ENCODE data around the gene ATRNL1. TPM values are rescaled to one million over a fixed set of nuclear protein-coding genes. Genes with fewer than 3 reads are reported as not detected.

The ATRNL1 gene
- total RNA-seq, 1 experiment from 2014 or later: not detected

DNA sequence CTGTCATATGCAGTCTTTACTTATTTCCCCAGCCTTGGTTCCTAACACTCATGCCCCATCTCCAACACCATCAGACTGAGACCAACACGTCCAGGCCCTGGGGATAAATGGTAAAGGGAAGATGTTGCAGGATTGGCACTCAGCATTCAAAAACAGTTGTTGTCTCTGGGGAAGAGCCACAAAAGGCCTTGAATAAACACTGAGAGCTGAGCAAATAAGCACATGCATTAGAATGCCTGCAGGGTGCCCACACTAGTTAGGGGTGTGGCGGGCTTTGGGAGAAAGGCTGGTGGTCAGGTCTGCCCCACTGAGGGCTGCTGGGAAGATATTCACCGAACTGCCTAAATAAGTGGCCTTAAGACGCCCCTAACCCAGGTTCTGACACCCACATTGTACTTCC, 788.9 kb downstream of the ATRNL1 start:
- Mint-ChIP-seq H3K4me3 (ENCODE audit: unreplicated experiment) (no peak overlapping the region), H3K9me3 (ENCODE audit: unreplicated experiment) (no peaks in the 10 kb centered on the region), H3K4me1 (ENCODE audit: low read depth, unreplicated experiment) (no peaks in the 10 kb centered on the region), H3K36me3 (ENCODE audit: insufficient read depth, unreplicated experiment) (no peaks in the 10 kb centered on the region), H3K27ac (ENCODE audit: unreplicated experiment) (no peak overlapping the region), H3K27me3 (ENCODE audit: insufficient read depth, unreplicated experiment) (peaks cover 7% of the 10 kb centered on the region)
- ChIA-PET CTCF (interaction anchor here (1.4 kb wide), 1 partner anchor 24 kb away, joined by 3 read pairs; no protein-coding TSS in a partner anchor), POLR2A (no interaction called here)
- no TSS peak for BruUV-seq (replicated peaks)
- Histone ChIP-seq H3K27me3 (replicated peaks; ENCODE audit: control insufficient read depth, insufficient read depth, low read length) (no peaks in the 10 kb centered on the region), H3K9me3 (no peaks in the 10 kb centered on the region), H3K36me3 (ENCODE audit: control insufficient read depth, insufficient read depth, low read length) (no peaks in the 10 kb centered on the region), H3K4me3 (ENCODE audit: low read depth, low read length) (no peak overlapping the region), H3K4me1 (no peaks in the 10 kb centered on the region)
- intact Hi-C loops (cut with micrococcal nuclease; ENCODE audit: unreplicated experiment): no loop called here
- DNase-seq: no peak
- TF ChIP-seq, protein P1, sequence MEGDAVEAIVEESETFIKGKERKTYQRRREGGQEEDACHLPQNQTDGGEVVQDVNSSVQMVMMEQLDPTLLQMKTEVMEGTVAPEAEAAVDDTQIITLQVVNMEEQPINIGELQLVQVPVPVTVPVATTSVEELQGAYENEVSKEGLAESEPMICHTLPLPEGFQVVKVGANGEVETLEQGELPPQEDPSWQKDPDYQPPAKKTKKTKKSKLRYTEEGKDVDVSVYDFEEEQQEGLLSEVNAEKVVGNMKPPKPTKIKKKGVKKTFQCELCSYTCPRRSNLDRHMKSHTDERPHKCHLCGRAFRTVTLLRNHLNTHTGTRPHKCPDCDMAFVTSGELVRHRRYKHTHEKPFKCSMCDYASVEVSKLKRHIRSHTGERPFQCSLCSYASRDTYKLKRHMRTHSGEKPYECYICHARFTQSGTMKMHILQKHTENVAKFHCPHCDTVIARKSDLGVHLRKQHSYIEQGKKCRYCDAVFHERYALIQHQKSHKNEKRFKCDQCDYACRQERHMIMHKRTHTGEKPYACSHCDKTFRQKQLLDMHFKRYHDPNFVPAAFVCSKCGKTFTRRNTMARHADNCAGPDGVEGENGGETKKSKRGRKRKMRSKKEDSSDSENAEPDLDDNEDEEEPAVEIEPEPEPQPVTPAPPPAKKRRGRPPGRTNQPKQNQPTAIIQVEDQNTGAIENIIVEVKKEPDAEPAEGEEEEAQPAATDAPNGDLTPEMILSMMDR (IDR thresholded peaks at IDR 0.05; ENCODE audit: insufficient read depth in 1 of 2, low read depth in 1 of 2, low read length in 1 of 2, severe bottlenecking in 1 of 2, unreplicated experiment in 1 of 2): no peak

DNA sequence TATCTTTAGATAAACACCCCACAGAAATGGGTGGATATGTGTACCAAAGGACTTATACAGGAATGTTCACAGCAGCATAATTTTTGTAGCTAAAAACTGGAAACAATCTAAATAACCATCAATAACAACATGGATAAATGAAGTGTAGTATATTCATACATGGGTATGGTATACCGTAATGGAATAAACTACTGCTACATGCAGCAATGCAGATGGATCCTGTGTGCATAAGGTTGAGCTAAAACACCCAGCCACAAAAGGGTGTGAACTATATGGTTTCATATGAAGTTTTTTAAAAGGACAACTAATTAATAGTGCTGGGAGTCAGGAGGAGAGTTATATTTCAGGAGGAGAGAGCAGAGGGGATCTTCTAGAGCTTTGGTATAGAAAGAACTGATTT, 790.2 kb downstream of the ATRNL1 start:
- Mint-ChIP-seq H3K4me1 (ENCODE audit: low read depth, unreplicated experiment) (no peaks in the 10 kb centered on the region), H3K9me3 (ENCODE audit: unreplicated experiment) (no peaks in the 10 kb centered on the region), H3K36me3 (ENCODE audit: insufficient read depth, unreplicated experiment) (no peaks in the 10 kb centered on the region), H3K27me3 (ENCODE audit: insufficient read depth, unreplicated experiment) (peaks cover 10% of the 10 kb centered on the region), H3K4me3 (ENCODE audit: unreplicated experiment) (no peak overlapping the region), H3K27ac (ENCODE audit: unreplicated experiment) (no peak overlapping the region)
- no peak for DNase-seq
- BruUV-seq (replicated peaks): no TSS peak
- Histone ChIP-seq H3K36me3 (ENCODE audit: control insufficient read depth, insufficient read depth, low read length) (no peaks in the 10 kb centered on the region), H3K4me3 (ENCODE audit: low read depth, low read length) (no peak overlapping the region), H3K9me3 (no peaks in the 10 kb centered on the region), H3K4me1 (no peaks in the 10 kb centered on the region), H3K27me3 (replicated peaks; ENCODE audit: control insufficient read depth, insufficient read depth, low read length) (no peaks in the 10 kb centered on the region)
- intact Hi-C loops (cut with micrococcal nuclease; ENCODE audit: unreplicated experiment): no loop called here
- TF ChIP-seq, protein P1 (IDR thresholded peaks at IDR 0.05; ENCODE audit: insufficient read depth in 1 of 2, low read depth in 1 of 2, low read length in 1 of 2, severe bottlenecking in 1 of 2, unreplicated experiment in 1 of 2): no peak
- ChIA-PET CTCF (no interaction called here), POLR2A (no interaction called here)

DNA sequence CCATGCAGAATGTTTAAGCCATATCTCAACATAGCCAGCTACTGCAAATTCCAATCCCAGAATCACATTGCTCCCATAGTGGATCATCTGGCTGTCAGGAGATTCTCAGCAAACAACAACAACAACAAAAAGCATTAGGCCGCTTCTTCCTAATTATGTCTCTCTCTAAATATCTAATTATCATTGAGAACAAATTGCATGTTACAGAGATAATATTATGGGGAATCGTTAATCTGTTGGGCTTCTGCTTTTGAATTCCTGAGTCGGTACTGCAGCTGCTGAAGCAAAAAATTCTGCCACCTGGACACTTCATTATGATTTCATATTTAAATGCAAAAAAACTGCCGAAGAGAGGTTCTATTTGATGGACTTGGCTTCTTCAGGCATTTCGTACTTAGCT, 791.2 kb downstream of the ATRNL1 start:
- TF ChIP-seq, protein P1 (IDR thresholded peaks at IDR 0.05; ENCODE audit: insufficient read depth in 1 of 2, low read depth in 1 of 2, low read length in 1 of 2, severe bottlenecking in 1 of 2, unreplicated experiment in 1 of 2): no peak

More for the DNA sequence above, 791.2 kb downstream of the ATRNL1 start:
- H3K4me3 ChIP-seq (ENCODE audit: low read depth, low read length): no peak overlapping the region
- Mint-ChIP-seq H3K4me3 (ENCODE audit: unreplicated experiment) (no peak overlapping the region), H3K4me1 (ENCODE audit: low read depth, unreplicated experiment) (no peaks in the 10 kb centered on the region), H3K27me3 (ENCODE audit: insufficient read depth, unreplicated experiment) (peaks cover 15% of the 10 kb centered on the region), H3K27ac (ENCODE audit: unreplicated experiment) (no peak overlapping the region), H3K36me3 (ENCODE audit: insufficient read depth, unreplicated experiment) (no peaks in the 10 kb centered on the region), H3K9me3 (ENCODE audit: unreplicated experiment) (no peaks in the 10 kb centered on the region)
- no peaks in the 10 kb centered on the region for H3K36me3 ChIP-seq (ENCODE audit: control insufficient read depth, insufficient read depth, low read length)
- H3K9me3 ChIP-seq: no peaks in the 10 kb centered on the region
- ChIA-PET POLR2A (interaction anchor here (0.6 kb wide), 1 partner anchor 563 kb away, joined by 7 read pairs; no protein-coding TSS in a partner anchor), CTCF (no interaction called here)
- DNase-seq: no peak
- intact Hi-C loops (cut with micrococcal nuclease; ENCODE audit: unreplicated experiment): no loop called here
- BruUV-seq (replicated peaks): no TSS peak
- no peaks in the 10 kb centered on the region for H3K27me3 ChIP-seq (replicated peaks; ENCODE audit: control insufficient read depth, insufficient read depth, low read length)
- no peaks in the 10 kb centered on the region for H3K4me1 ChIP-seq

Data from Caco-2 (cell line).